KMS-11 (cell line): ENCODE results near the gene MGAT5B.

Experiments
- H2AFZ ChIP-seq: fragments of 200-600 bp; sonication (generic); 2 replicates; pipeline ENCODE4 v1.6.1; 2016; ENCODE audit warnings: antibody characterized with exemption, mixed run types, low read depth
- H3K27ac ChIP-seq: fragments of 200-600 bp; sonication (generic); 2 replicates; pipeline ENCODE4 v1.6.1; 2016; ENCODE audit warnings: mild to moderate bottlenecking, mixed run types
- H3K27me3 ChIP-seq: fragments of 200-600 bp; sonication (generic); 2 replicates; pipeline ENCODE4 v1.6.1; 2017; ENCODE audit warnings: mild to moderate bottlenecking, low read depth, mixed run types, moderate library complexity; ENCODE audit not compliant: insufficient read depth
- H3K36me3 ChIP-seq: fragments of 200-600 bp; sonication (generic); 2 replicates; pipeline ENCODE4 v1.6.1; 2017; ENCODE audit warnings: mild to moderate bottlenecking, mixed run types; ENCODE audit not compliant: insufficient read depth
- H3K4me1 ChIP-seq: fragments of 200-600 bp; sonication (generic); 2 replicates; pipeline ENCODE4 v1.6.1; 2016; ENCODE audit warnings: mild to moderate bottlenecking, low read depth, mixed run types; ENCODE audit not compliant: poor library complexity, severe bottlenecking
- H3K4me2 ChIP-seq: fragments of 200-600 bp; sonication (generic); 2 replicates; pipeline ENCODE4 v1.7.0; 2016; ENCODE audit warnings: mild to moderate bottlenecking, mixed run types
- H3K4me3 ChIP-seq: fragments of 200-600 bp; sonication (generic); IDR thresholded peaks from 2 replicates; pipeline ENCODE4 v1.6.1; 2017; ENCODE audit warnings: low read depth, low read length, mixed read lengths; ENCODE audit not compliant: insufficient read depth
- H3K79me2 ChIP-seq: fragments of 200-600 bp; sonication (generic); 2 replicates; pipeline ENCODE4 v1.6.1; 2016; ENCODE audit warnings: low read depth, mixed run types; ENCODE audit not compliant: insufficient read depth
- H3K9ac ChIP-seq: fragments of 200-600 bp; sonication (generic); 2 replicates; pipeline ENCODE4 v1.6.1; 2016; ENCODE audit warnings: mild to moderate bottlenecking, mixed run types
- H4K20me1 ChIP-seq: fragments of 200-600 bp; sonication (generic); 2 replicates; pipeline ENCODE4 v1.6.1; 2016; ENCODE audit warnings: mild to moderate bottlenecking, mixed run types; ENCODE audit not compliant: insufficient read depth
- CTCF ChIP-seq: fragments of 200-600 bp; sonication (generic); conservative IDR thresholded peaks from 2 replicates; pipeline ENCODE4 v1.6.1; 2017; ENCODE audit warnings: low read depth, mild to moderate bottlenecking, antibody characterized with exemption, low read length, moderate library complexity, mixed read lengths

The MGAT5B gene

GRCh38 chr17:76852843-76853242, 15.4 kb upstream of the MGAT5B start:
- no peak overlapping the region for H2AFZ ChIP-seq
- no peak overlapping the region for H3K9ac ChIP-seq
- H3K27me3 ChIP-seq = 0 out of 2 replicates have a peak, but pooled peaks cover 2% of the 10 kb centered on the region
- H3K79me2 ChIP-seq = no peaks in the 10 kb centered on the region
- H3K27ac ChIP-seq = no peak overlapping the region
- TF ChIP-seq CTCF = no peak
- H4K20me1 ChIP-seq = no peaks in the 10 kb centered on the region
- no peak overlapping the region for H3K4me2 ChIP-seq
- H3K36me3 ChIP-seq = no peaks in the 10 kb centered on the region
- no peaks in the 10 kb centered on the region for H3K4me1 ChIP-seq
- no peak overlapping the region for H3K4me3 ChIP-seq

DNA sequence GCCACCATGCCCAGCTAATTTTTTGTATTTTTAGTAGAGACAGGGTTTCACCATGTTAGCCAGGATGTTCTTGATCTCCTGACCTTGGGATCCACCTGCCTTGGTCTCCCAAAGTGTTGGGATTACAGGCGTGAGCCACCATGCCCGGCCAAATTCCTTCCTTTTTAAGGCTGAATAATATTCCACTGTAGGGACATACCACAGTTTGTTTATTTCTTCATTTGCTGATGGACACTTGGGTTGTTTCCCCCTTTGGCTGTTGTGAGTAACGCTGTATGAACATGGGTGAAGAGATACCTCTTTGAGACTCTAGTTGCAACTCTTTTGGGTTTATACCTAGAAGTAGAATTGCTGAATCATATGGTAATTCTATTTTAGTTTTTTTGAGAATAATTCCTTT, 13.1 kb upstream of the MGAT5B start:
- H3K79me2 ChIP-seq = no peaks in the 10 kb centered on the region
- H3K36me3 ChIP-seq = no peaks in the 10 kb centered on the region
- TF ChIP-seq CTCF = no peak
- H3K4me3 ChIP-seq = no peak overlapping the region
- H2AFZ ChIP-seq = no peak overlapping the region
- H3K4me2 ChIP-seq = no peak overlapping the region
- 0 out of 2 replicates have a peak, but pooled peaks cover 2% of the 10 kb centered on the region for H3K27me3 ChIP-seq
- H3K27ac ChIP-seq = no peak overlapping the region
- no peaks in the 10 kb centered on the region for H3K4me1 ChIP-seq
- H4K20me1 ChIP-seq = no peaks in the 10 kb centered on the region
- no peak overlapping the region for H3K9ac ChIP-seq

DNA sequence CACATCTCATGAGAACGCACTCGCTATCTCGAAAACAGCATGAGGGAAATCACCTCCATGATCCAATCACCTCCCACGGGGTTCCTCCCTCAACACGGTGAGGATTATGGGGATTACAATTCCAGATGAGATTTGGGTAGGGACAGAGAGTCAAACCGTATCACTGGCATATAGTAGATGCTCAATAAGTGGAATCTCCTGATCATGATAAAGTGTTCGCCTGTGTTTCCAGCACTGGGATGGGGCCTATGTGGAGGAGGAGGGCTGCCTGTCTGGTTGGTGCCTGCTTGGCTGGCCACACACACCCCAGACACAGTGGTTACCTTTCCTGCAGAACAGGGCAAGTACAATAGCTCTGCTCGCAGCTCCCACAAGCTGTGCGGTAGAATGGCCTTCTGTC, 6.1 kb upstream of the MGAT5B start:
- Histone ChIP-seq H3K4me2 (no peak overlapping the region), H3K36me3 (no peaks in the 10 kb centered on the region), H3K27me3 (no peaks in the 10 kb centered on the region; the same call in 1 of the 2 replicates), H2AFZ (no peak overlapping the region), H3K4me3 (no peak overlapping the region), H3K4me1 (no peaks in the 10 kb centered on the region), H3K79me2 (no peaks in the 10 kb centered on the region), H3K27ac (no peak overlapping the region), H4K20me1 (no peaks in the 10 kb centered on the region), H3K9ac (no peak overlapping the region)
- TF ChIP-seq CTCF = no peak

GRCh38 chr17:76862494-76862893, 5.7 kb upstream of the MGAT5B start:
- Histone ChIP-seq H3K27ac (no peak overlapping the region), H2AFZ (no peak overlapping the region), H3K79me2 (no peaks in the 10 kb centered on the region), H3K4me2 (no peak overlapping the region), H3K4me3 (no peak overlapping the region), H3K27me3 (no peaks in the 10 kb centered on the region; the same call in 1 of the 2 replicates), H3K9ac (no peak overlapping the region), H3K36me3 (no peaks in the 10 kb centered on the region), H3K4me1 (peaks cover 1% of the 10 kb centered on the region), H4K20me1 (no peaks in the 10 kb centered on the region)
- no peak for TF ChIP-seq CTCF
